Activated CD4-positive, alpha-beta T cell treated with anti-CD3 and anti-CD28 coated beads, Interleukin-2, amount 50 U/mL, for 1 hour (primary cell): ENCODE measurements around the gene PCDHGB3.
"Not testable (repeated sequence)": the region's sequence is repeated elsewhere in the genome, so short reads cannot be mapped to it uniquely, and the experiment has no call there.

Source experiments
- DNase-seq: peaks from one replicate; pipeline ENCODE4 v3.0.0-alpha.2; 2020

PCDHGB3 gene

GRCh38 chr5:141359790-141360426 lies 10.1 kb upstream of the PCDHGB3 start, which contains the start of gene PCDHGB2:
PCDHGB2 (plus strand) TSS chr5:141359994; CDS start chr5:141360136, 142 bp downstream.
- DNase-seq: no peak

GRCh38 chr5:141360685-141361084 lies 9.4 kb upstream of the PCDHGB3 start:
- no peak for DNase-seq

- DNase-seq: no peak
These were observed 7.3 kb upstream of the PCDHGB3 start for GRCh38 chr5:141362719-141363118.

DNA sequence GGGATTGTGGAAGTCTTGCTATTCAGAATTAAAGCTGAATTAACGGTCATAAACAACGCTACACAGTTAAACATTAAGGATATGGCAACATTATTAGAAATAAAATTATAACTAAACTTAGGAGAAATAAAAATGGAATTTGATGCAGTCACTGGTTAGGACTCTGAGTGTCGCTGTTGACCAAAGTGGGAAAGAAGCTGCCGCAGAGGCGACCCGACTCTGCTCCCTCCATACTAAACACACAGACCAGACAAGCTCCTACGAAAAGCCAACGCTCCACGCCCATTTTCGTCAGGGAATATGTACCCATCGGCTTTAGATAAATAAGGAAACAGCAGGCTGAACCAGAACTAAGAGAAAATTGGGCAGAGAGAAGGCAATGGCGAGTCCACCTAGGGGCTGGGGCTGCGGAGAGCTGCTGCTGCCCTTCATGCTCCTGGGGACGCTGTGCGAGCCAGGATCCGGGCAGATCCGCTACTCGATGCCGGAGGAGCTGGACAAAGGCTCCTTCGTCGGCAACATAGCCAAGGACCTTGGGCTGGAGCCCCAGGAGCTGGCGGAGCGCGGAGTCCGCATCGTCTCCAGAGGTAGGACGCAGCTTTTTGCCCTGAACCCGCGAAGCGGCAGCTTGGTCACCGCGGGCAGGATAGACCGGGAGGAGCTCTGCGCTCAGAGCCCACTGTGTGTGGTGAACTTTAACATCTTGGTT lies 5.9 kb upstream of the PCDHGB3 start, which contains the start of gene PCDHGA5:
Gene PCDHGA5, plus strand, starts transcription at position 211 of the 709 bp plus-strand sequence. Its CDS starts 169 bp downstream, at position 380.
- DNase-seq: no peak

- DNase-seq: no peak
These were observed 3.8 kb upstream of the PCDHGB3 start for GRCh38 chr5:141366016-141366896.

- DNase-seq: no peak
These were observed 1.8 kb downstream of the PCDHGB3 start for GRCh38 chr5:141371572-141372475.

- DNase-seq: no peak
These were observed 3.8 kb downstream of the PCDHGB3 start, which contains the start of gene PCDHGA6 for GRCh38 chr5:141373673-141374317. PCDHGA6 (plus strand) TSS chr5:141373891; CDS start chr5:141374084, 193 bp downstream.

DNA sequence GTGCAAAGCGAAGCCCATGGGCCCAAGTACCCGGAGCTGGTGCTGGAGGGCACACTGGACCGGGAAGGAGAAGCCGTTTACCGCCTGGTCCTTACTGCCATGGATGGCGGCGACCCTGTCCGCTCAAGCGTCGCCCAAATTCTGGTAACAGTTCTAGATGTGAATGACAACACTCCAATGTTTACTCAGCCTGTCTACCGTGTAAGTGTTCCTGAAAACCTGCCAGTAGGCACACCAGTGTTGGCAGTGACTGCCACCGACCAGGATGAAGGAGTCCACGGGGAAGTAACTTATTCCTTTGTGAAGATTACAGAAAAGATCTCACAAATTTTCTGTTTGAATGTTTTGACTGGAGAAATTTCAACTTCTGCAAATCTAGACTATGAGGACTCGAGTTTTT lies 4.6 kb downstream of the PCDHGB3 start:
- DNase-seq: no peak

DNA sequence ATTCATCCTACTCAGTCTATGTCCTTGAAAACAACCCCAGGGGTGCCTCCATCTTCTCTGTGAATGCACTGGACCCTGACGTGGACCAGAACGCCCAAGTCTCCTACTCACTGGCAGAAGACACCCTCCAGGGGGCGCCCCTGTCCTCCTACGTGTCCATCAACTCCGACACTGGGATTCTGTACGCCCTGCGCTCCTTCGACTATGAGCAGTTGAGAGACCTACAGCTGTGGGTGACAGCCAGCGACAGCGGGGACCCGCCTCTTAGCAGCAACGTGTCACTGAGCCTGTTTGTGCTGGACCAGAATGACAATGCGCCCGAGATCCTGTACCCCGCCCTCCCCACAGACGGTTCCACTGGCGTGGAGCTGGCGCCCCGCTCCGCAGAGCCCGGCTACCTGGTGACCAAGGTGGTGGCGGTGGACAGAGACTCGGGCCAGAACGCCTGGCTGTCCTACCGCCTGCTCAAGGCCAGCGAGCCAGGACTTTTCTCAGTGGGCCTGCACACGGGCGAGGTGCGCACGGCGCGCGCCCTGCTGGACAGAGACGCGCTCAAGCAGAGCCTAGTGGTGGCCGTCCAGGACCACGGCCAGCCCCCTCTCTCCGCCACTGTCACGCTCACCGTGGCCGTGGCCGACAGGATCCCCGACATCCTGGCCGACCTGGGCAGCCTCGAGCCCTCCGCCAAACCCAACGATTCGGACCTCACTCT lies 5.6 kb downstream of the PCDHGB3 start:
- DNase-seq: not testable (repeated sequence)

GRCh38 chr5:141382469-141383294 lies 12.6 kb downstream of the PCDHGB3 start, which contains the start of gene PCDHGA7:
PCDHGA7 (plus strand) TSS chr5:141382742; CDS start chr5:141382900, 158 bp downstream.
- DNase-seq: no peak

GRCh38 chr5:141383345-141383744 lies 13.3 kb downstream of the PCDHGB3 start:
- no peak for DNase-seq

GRCh38 chr5:141384471-141385267 lies 14.6 kb downstream of the PCDHGB3 start:
- DNase-seq: no peak

GRCh38 chr5:141387557-141388311 lies 17.7 kb downstream of the PCDHGB3 start, which contains the start of gene PCDHGB4:
PCDHGB4 (plus strand) TSS chr5:141387698; CDS start chr5:141387885, 187 bp downstream.
- not testable (repeated sequence) for DNase-seq

GRCh38 chr5:141388661-141389060 lies 18.6 kb downstream of the PCDHGB3 start:
- no peak for DNase-seq

GRCh38 chr5:141389153-141390042 lies 19.4 kb downstream of the PCDHGB3 start:
- no peak for DNase-seq

DNA sequence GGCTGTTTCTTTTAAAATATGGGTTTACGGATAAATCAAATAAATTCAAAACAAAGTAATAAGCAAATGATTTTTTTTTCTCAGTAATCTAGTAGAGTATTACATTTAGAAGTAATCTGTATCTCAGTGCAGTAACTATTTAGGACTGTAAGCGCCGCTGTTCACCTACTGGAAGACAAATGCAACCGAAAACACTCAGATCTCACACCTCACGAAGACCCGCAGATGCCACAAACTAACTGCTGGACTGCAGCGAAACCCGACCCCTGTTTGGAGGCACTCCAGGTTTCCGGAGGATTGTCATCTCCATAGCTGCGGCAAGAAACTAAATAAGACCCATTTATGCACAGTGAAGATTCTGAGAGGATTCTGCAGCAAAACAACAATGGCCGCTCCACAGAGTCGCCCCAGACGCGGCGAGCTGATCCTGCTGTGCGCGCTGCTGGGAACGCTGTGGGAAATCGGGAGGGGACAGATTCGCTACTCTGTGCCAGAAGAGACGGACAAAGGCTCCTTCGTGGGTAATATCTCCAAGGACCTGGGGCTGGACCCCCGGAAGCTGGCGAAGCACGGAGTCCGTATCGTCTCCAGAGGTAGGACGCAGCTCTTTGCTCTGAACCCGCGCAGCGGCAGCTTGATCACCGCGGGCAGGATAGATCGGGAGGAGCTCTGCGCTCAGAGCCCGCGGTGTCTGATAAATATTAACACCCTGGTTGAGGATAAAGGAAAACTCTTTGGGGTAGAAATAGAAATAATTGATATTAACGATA lies 22.6 kb downstream of the PCDHGB3 start, which contains the start of gene PCDHGA8:
Gene PCDHGA8, plus strand, starts transcription at position 205 of the 770 bp plus-strand sequence. Its CDS starts 181 bp downstream, at position 386.
- no peak for DNase-seq
